Activated B cell treated with CpG ODN at 0.5 μM for 24 hours (primary cell): ENCODE results near the gene THAP7. TPM values are rescaled to one million over a fixed set of nuclear protein-coding genes. Genes with fewer than 3 reads are reported as not detected.

Experiments used
- ATAC-seq: fragments of 200-7000 bp; cut with Tn5 transposase; one replicate; pipeline ENCODE4 v1.10.0; 2021; ENCODE audit warnings: low read depth, mild to moderate bottlenecking, moderate library complexity
- CTCF ChIA-PET: fragments of 350-600 bp; sonication (Branson Sonifier 250); formaldehyde crosslinking; loops from one replicate; lab custom pipeline; 2021; ENCODE audit warnings: antibody characterized with exemption; lab: Charles Lee
- POLR2A ChIA-PET: fragments of 350-600 bp; sonication (Branson Sonifier 250); formaldehyde crosslinking; loops from one replicate; lab custom pipeline; 2021; ENCODE audit warnings: antibody characterized with exemption; lab: Charles Lee
- DNase-seq: peaks from one replicate; pipeline ENCODE4 v3.0.0; 2022
- H3K27ac Mint-ChIP-seq: one replicate; pipeline ENCODE4 v1.8.0; 2020; ENCODE audit warnings: mixed read lengths
- H3K27me3 Mint-ChIP-seq: one replicate; pipeline ENCODE4 v1.8.0; 2021; ENCODE audit warnings: mixed read lengths
- H3K36me3 Mint-ChIP-seq: one replicate; pipeline ENCODE4 v1.8.0; 2021; ENCODE audit warnings: low read depth, mixed read lengths
- H3K4me1 Mint-ChIP-seq: one replicate; pipeline ENCODE4 v1.8.0; 2021; ENCODE audit warnings: mixed read lengths
- H3K4me3 Mint-ChIP-seq: one replicate; pipeline ENCODE4 v1.8.0; 2020; ENCODE audit warnings: mild to moderate bottlenecking, mixed read lengths
- H3K9me3 Mint-ChIP-seq: one replicate; pipeline ENCODE4 v1.8.0; 2020; ENCODE audit warnings: mixed read lengths
- intact Hi-C: fragments of 100-400 bp; cut with micrococcal nuclease; formaldehyde crosslinking; loops from one replicate; pipeline ENCODE4 v1.15.1; 2024
- total RNA-seq: library from RNA; stranded (reverse); gene quantifications from 2 replicates; pipeline ENCODE4 v1.2.3, GENCODE V29; 2022
- TF ChIP-seq, protein P1 (sequence below): fragments of 200-600 bp; IDR thresholded peaks from one replicate; pipeline ENCODE4 v1.8.0; 2022; ENCODE audit warnings: antibody characterized with exemption, mild to moderate bottlenecking

The THAP7 gene
- total RNA-seq, 1 donor from 2014 or later: 27.1 TPM

DNA sequence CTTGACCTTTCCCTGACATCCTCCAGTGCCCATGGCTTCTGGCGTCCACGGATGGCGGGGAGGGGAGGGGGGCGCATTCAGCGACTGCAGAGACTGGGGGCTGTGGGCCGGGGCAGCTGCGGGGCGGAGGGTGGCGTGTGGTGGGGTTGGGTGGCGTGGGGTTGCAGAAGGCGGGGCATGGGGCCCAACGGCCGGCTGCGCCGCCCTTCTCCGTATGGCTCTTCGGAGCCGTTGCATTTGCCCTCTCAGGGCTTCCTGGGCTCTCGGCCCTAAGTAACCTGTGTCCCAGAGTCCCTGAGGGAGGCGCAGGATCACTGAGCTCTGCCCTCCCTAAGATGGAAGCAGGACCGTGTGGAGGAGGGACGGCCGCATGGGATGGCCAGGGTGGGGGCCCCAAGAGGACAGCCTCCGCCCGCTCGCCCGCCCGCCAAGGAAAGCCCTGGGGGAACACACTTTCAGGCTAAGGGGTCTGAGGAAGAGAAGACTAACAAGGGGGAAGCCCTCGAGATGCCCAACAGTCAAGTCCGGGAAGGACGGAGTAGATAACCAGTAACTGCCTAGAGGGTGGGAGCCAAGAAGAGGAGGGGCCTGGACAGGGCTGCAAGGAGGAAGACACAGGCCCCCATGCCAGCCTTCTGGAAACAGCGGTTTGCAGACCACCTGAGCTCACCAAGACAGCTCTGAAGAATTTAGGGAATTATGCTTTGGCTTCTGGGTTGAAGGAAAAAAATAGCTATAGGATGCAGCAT, 44.1 kb downstream of the THAP7 start:
- Mint-ChIP-seq H3K4me1 (peaks cover 18% of the 10 kb centered on the region), H3K27ac (no peak overlapping the region), H3K27me3 (peaks cover 6% of the 10 kb centered on the region), H3K36me3 (peaks cover 14% of the 10 kb centered on the region), H3K9me3 (no peaks in the 10 kb centered on the region), H3K4me3 (peak overlapping the region; percentile 83)
- DNase-seq: no peak
- ChIA-PET CTCF (no interaction called here), POLR2A (interaction anchor here (0.6 kb wide), 2 partner anchors 323 to 540 kb away, joined by 4 to 11 read pairs; no protein-coding TSS in a partner anchor)
- TF ChIP-seq, protein P1, sequence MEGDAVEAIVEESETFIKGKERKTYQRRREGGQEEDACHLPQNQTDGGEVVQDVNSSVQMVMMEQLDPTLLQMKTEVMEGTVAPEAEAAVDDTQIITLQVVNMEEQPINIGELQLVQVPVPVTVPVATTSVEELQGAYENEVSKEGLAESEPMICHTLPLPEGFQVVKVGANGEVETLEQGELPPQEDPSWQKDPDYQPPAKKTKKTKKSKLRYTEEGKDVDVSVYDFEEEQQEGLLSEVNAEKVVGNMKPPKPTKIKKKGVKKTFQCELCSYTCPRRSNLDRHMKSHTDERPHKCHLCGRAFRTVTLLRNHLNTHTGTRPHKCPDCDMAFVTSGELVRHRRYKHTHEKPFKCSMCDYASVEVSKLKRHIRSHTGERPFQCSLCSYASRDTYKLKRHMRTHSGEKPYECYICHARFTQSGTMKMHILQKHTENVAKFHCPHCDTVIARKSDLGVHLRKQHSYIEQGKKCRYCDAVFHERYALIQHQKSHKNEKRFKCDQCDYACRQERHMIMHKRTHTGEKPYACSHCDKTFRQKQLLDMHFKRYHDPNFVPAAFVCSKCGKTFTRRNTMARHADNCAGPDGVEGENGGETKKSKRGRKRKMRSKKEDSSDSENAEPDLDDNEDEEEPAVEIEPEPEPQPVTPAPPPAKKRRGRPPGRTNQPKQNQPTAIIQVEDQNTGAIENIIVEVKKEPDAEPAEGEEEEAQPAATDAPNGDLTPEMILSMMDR: no peak
- ATAC-seq: peak; percentile 59
- intact Hi-C loops: loop anchor here (5.0 to 10.0 kb wide), 2 partner anchors 41 to 73 kb away; partner anchors contain the start of gene CRKL

DNA sequence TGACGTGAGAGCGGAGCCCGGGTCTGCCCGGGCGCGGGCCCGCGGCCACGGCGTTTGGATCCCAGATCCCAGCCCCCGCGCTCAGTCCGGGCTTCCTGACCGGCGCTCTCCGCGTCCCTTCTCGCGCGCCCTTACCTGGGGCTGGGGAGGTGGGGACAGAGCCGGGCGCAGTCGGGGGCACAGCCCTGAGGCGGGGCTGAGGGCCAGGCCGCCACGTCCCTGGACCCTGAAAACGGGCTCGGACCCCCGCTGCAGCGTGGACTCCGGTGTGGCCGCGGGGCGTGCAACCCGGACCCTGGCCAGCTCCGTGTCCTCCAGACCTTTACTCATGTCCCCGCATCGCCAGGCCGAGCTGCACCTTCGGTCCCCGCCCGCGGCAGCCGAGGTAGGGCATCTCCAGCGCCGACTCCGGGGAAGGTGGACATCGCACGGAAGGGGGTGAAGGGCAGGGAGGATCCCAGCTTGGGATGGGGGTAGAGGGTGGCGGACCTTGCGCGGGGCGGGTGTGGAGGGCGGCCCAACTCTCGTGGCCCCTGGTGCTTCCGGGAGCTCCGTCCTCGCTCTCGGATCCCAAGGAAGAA, 44.7 kb downstream of the THAP7 start:
- ChIA-PET POLR2A (interaction anchor here (0.6 kb wide), 2 partner anchors 21 to 539 kb away, joined by 4 to 7 read pairs; no protein-coding TSS in a partner anchor), CTCF (no interaction called here)
- DNase-seq: no peak
- H3K4me1 Mint-ChIP-seq: peaks cover 18% of the 10 kb centered on the region
- H3K27me3 Mint-ChIP-seq: peaks cover 6% of the 10 kb centered on the region
- TF ChIP-seq, protein P1: no peak
- ATAC-seq: peak; percentile 6
- peak overlapping the region; percentile 83 for H3K4me3 Mint-ChIP-seq
- H3K36me3 Mint-ChIP-seq: peaks cover 21% of the 10 kb centered on the region
- H3K27ac Mint-ChIP-seq: no peak overlapping the region
- H3K9me3 Mint-ChIP-seq: no peaks in the 10 kb centered on the region
- intact Hi-C loops: loop anchor here (5.0 to 10.0 kb wide), 2 partner anchors 40 to 72 kb away; partner anchors contain the start of gene CRKL

DNA sequence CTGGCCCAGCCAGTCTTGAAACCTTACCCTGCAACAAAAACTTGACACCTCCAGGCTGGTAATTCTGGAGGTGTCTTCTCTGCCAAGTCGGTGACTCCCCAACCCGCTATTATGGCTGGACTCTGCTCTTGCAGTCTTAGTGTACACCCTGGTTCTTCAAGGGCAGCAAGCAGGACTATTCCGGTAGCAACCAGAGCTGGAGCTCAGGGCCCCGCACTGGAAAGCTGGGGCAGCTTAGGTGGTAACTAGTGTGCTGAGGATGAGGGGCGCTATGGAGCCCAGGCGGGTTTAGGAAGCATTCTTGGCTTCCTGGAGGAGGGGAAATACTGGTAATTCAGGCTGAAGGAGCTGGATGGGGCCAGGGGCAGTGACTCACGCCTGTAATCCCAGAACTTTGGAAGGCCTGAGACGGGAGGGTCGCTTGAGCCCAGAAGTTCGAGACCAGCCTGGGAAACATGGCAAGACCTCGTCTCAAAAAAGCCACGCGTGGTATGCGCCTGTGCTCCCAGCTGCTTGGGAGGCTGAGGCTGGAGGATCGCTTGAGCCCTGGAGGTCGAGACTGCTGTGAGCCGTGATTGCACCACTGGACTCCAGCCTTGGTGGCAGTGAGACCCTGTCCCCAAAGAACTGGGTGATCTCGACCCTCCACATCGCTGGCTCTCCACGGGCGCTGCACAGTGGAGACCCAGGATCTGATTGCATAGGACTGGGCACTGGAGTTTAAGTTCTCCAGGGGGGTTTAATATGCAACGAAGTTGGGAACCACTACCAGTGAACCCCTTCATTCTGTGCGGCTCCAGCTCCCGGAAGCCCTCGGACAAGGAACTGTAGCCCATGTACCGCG, 45.4 kb downstream of the THAP7 start:
- H3K9me3 Mint-ChIP-seq: no peaks in the 10 kb centered on the region
- ATAC-seq (peak; percentile 3), DNase-seq (no peak)
- intact Hi-C loops: loop anchor here (5.0 to 10.0 kb wide), 2 partner anchors 39 to 72 kb away; partner anchors contain the start of gene CRKL
- H3K36me3 Mint-ChIP-seq: peaks cover 28% of the 10 kb centered on the region
- H3K27ac Mint-ChIP-seq: no peak overlapping the region
- peaks cover 6% of the 10 kb centered on the region for H3K27me3 Mint-ChIP-seq
- CTCF ChIA-PET: no interaction called here
- H3K4me1 Mint-ChIP-seq: peaks cover 12% of the 10 kb centered on the region
- H3K4me3 Mint-ChIP-seq: peak overlapping the region; percentile 65
- POLR2A ChIA-PET: interaction anchor here (0.6 to 0.7 kb wide), 3 partner anchors 21 to 606 kb away, joined by 3 to 7 read pairs (median 4); no protein-coding TSS in a partner anchor
- TF ChIP-seq, protein P1: no peak

DNA sequence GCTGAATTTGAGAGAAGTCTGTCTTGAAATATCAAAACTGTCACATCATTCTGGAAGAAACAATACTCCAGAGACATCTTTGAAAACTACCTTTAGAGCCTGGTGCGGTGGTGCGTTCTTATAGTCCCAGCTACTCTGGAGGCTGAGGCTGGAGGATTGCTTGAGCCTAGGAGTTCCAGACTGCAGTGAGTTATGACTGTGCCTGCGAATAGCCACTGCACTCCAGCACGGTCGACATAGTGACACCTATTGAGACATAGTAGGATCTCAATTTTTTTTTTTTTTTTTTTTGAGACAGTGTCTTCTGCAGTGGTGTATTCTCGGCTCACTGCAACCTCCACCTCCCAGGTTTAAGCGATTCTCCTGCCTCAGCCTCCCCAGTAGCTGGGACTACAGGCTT, 46.4 kb downstream of the THAP7 start:
- no peak overlapping the region for H3K4me3 Mint-ChIP-seq
- ChIA-PET CTCF (interaction anchor here (0.5 kb wide), 1 partner anchor 39 kb away, joined by 3 read pairs; no protein-coding TSS in a partner anchor), POLR2A (interaction anchor here (0.7 kb wide), 1 partner anchor 47 kb away, joined by 3 read pairs; no protein-coding TSS in a partner anchor)
- ATAC-seq (no peak), DNase-seq (no peak)
- no peak overlapping the region for H3K27ac Mint-ChIP-seq
- intact Hi-C loops: loop anchor here (5.0 to 10.0 kb wide), 2 partner anchors 38 to 71 kb away; partner anchors contain the start of gene CRKL
- H3K36me3 Mint-ChIP-seq: peaks cover 37% of the 10 kb centered on the region
- TF ChIP-seq, protein P1: no peak
- H3K9me3 Mint-ChIP-seq: no peaks in the 10 kb centered on the region
- H3K27me3 Mint-ChIP-seq: peaks cover 4% of the 10 kb centered on the region
- H3K4me1 Mint-ChIP-seq: peaks cover 12% of the 10 kb centered on the region
